GM23338 (cell line): ENCODE measurements around the gene BRCA1. TPM values are rescaled to one million over a fixed set of nuclear protein-coding genes. Genes with fewer than 3 reads are reported as not detected.

ENCODE experiments used
- ATAC-seq: fragments of 200-7000 bp; cut with Tn5 transposase; 3 replicates; pipeline ENCODE4 v1.9.1; 2020
- DNase-seq: peaks from one replicate; pipeline ENCODE4 v3.0.0-alpha.2; 2015; ENCODE audit warnings: low spot score
- H2AFZ ChIP-seq: fragments of 200-600 bp; sonication (generic); 2 replicates; pipeline ENCODE4 v1.8.0; 2016; ENCODE audit warnings: antibody characterized with exemption, mild to moderate bottlenecking, moderate library complexity
- H3F3A ChIP-seq: fragments of 200-600 bp; sonication (generic); replicated peaks from 2 replicates; pipeline ENCODE4 v1.8.0; 2017; ENCODE audit warnings: antibody characterized with exemption, mixed run types, low read depth
- H3K27ac ChIP-seq: fragments of 200-600 bp; sonication (generic); 2 replicates; pipeline ENCODE4 v1.6.1; 2016; ENCODE audit warnings: low read depth
- H3K27me3 ChIP-seq: fragments of 200-600 bp; sonication (generic); 2 replicates; pipeline ENCODE4 v1.8.0; 2016; ENCODE audit warnings: mild to moderate bottlenecking, mixed run types, moderate library complexity; ENCODE audit not compliant: insufficient read depth
- H3K36me3 ChIP-seq: fragments of 200-600 bp; sonication (generic); 2 replicates; pipeline ENCODE4 v1.8.0; 2016; ENCODE audit warnings: mild to moderate bottlenecking; ENCODE audit not compliant: insufficient read depth
- H3K4me1 ChIP-seq: fragments of 200-600 bp; sonication (generic); 2 replicates; pipeline ENCODE4 v1.8.0; 2016; ENCODE audit warnings: mild to moderate bottlenecking, moderate library complexity; ENCODE audit not compliant: insufficient read depth
- H3K4me2 ChIP-seq: fragments of 200-600 bp; sonication (generic); 2 replicates; pipeline ENCODE4 v1.7.1; 2017; ENCODE audit warnings: mixed run types
- H3K4me3 ChIP-seq: fragments of 200-600 bp; sonication (generic); 2 replicates; pipeline ENCODE4 v1.6.1; 2016; ENCODE audit warnings: mixed run types
- H3K79me2 ChIP-seq: fragments of 200-600 bp; sonication (generic); replicated peaks from 2 replicates; pipeline ENCODE4 v1.8.0; 2017; ENCODE audit warnings: mild to moderate bottlenecking; ENCODE audit not compliant: insufficient read depth
- H3K9me2 ChIP-seq: fragments of 200-600 bp; sonication (generic); 2 replicates; pipeline ENCODE4 v1.8.0; 2017; ENCODE audit not compliant: insufficient read depth
- H4K20me1 ChIP-seq: fragments of 200-600 bp; sonication (generic); replicated peaks from 2 replicates; pipeline ENCODE4 v1.8.0; 2017; ENCODE audit warnings: mild to moderate bottlenecking; ENCODE audit not compliant: insufficient read depth
- H3K27ac Mint-ChIP-seq: 2 replicates; pipeline ENCODE4 v1.8.0; 2020; ENCODE audit warnings: inconsistent platforms, mild to moderate bottlenecking, moderate library complexity, mixed read lengths
- H3K27me3 Mint-ChIP-seq: 3 replicates; pipeline ENCODE4 v1.8.0; 2022; ENCODE audit warnings: low read depth, mild to moderate bottlenecking, moderate library complexity, mixed read lengths, inconsistent platforms; ENCODE audit not compliant: insufficient read depth, poor library complexity
- H3K36me3 Mint-ChIP-seq: 3 replicates; pipeline ENCODE4 v1.8.0; 2021; ENCODE audit warnings: low read depth, mild to moderate bottlenecking, inconsistent platforms, moderate library complexity, mixed read lengths
- H3K4me1 Mint-ChIP-seq: 3 replicates; pipeline ENCODE4 v1.8.0; 2020; ENCODE audit warnings: mild to moderate bottlenecking, inconsistent platforms, mixed read lengths
- H3K4me3 Mint-ChIP-seq: 3 replicates; pipeline ENCODE4 v1.8.0; 2021; ENCODE audit warnings: moderate library complexity, mild to moderate bottlenecking, inconsistent platforms, mixed read lengths
- H3K9me3 Mint-ChIP-seq: 3 replicates; pipeline ENCODE4 v1.8.0; 2020; ENCODE audit warnings: moderate library complexity, mild to moderate bottlenecking, inconsistent platforms, mixed read lengths
- CREB1 ChIP-seq: fragments of 250-450 bp; sonication (Bioruptor Pico); IDR thresholded peaks from 2 replicates; pipeline ENCODE4 v1.5.0; 2020; ENCODE audit warnings: low read depth, mild to moderate bottlenecking, moderate library complexity
- ETS1 ChIP-seq: IDR thresholded peaks from 2 replicates; pipeline ENCODE4 v1.6.1; 2016; ENCODE audit warnings: antibody characterized with exemption
- EZH2 ChIP-seq: fragments of 200-600 bp; sonication (generic); IDR thresholded peaks from one replicate; pipeline ENCODE4 v1.8.0; 2017; ENCODE audit warnings: antibody characterized with exemption, mild to moderate bottlenecking, low read depth; ENCODE audit not compliant: unreplicated experiment
- JUNB ChIP-seq: IDR thresholded peaks from one replicate; pipeline ENCODE4 v1.6.1; 2016; ENCODE audit warnings: antibody characterized with exemption; ENCODE audit not compliant: unreplicated experiment
- NANOG ChIP-seq: IDR thresholded peaks from 2 replicates; pipeline ENCODE4 v1.6.1; 2016; ENCODE audit warnings: antibody characterized with exemption, borderline replicate concordance
- POLR2AphosphoS5 ChIP-seq: IDR thresholded peaks from 2 replicates; pipeline ENCODE4 v1.6.1; 2016; ENCODE audit warnings: antibody characterized with exemption, low read depth
- STAT1 ChIP-seq: IDR thresholded peaks from one replicate; pipeline ENCODE4 v1.6.1; 2016; ENCODE audit warnings: antibody characterized with exemption; ENCODE audit not compliant: unreplicated experiment
- ZNF114 ChIP-seq: fragments of 250-450 bp; sonication (Bioruptor Pico); IDR thresholded peaks from 2 replicates; pipeline ENCODE4 v1.5.0; 2020; ENCODE audit warnings: mild to moderate bottlenecking, moderate library complexity
- polyA plus RNA-seq: library from polyadenylated mRNA; unstranded; fragments of >200 nt; fragmentation: Nextera tagmentation; extraction: Ambion mirVana; gene quantifications from 2 replicates; pipeline ENCODE4 v1.2.1, GENCODE V29; 2016
- total RNA-seq: library from RNA; depleted of rRNA; stranded (reverse); fragments of >200 nt; shearing (Covaris generic); gene quantifications from 2 replicates; pipeline ENCODE4 v1.2.3, GENCODE V29; 2014
- TF ChIP-seq, protein P1 (sequence below): fragments of 250-450 bp; sonication (Bioruptor Pico); IDR thresholded peaks from 2 replicates; pipeline ENCODE4 v1.5.0; 2020; ENCODE audit warnings: mild to moderate bottlenecking, moderate library complexity

The BRCA1 gene
- total and polyA plus RNA-seq, 2 experiments from 2014 or later, result 43.2 to 45.9 TPM

- peaks cover 15% of the 10 kb centered on the region; the same call in 1 of the 2 replicates for H3F3A ChIP-seq
- peaks cover 38% of the 10 kb centered on the region for H3K79me2 ChIP-seq
- Mint-ChIP-seq H3K4me3 (peak overlapping the region; percentile 95), H3K4me1 (peaks cover 26% of the 10 kb centered on the region), H3K9me3 (no peaks in the 10 kb centered on the region), H3K27me3 (peaks cover 19% of the 10 kb centered on the region), H3K27ac (peak overlapping the region; percentile 96), H3K36me3 (peaks cover 35% of the 10 kb centered on the region)
- H2AFZ ChIP-seq, result peak overlapping the region; percentile 94
- peaks cover 10% of the 10 kb centered on the region for H4K20me1 ChIP-seq
- no peaks in the 10 kb centered on the region for H3K9me2 ChIP-seq
- peak; percentile 75 for DNase-seq
- peak; percentile 8 for ATAC-seq
- peak overlapping the region; percentile 98 for H3K4me3 ChIP-seq
- H3K4me2 ChIP-seq, result peak overlapping the region; percentile 97
- H3K36me3 ChIP-seq, result peaks cover 9% of the 10 kb centered on the region; the same call in 1 of the 2 replicates
- no peaks in the 10 kb centered on the region for H3K27me3 ChIP-seq
- peak overlapping the region; percentile 85 for H3K27ac ChIP-seq
- TF ChIP-seq POLR2AphosphoS5, result 0 out of 2 replicates have a peak, but pooled peaks have one; percentile 30
- TF ChIP-seq, protein P1, sequence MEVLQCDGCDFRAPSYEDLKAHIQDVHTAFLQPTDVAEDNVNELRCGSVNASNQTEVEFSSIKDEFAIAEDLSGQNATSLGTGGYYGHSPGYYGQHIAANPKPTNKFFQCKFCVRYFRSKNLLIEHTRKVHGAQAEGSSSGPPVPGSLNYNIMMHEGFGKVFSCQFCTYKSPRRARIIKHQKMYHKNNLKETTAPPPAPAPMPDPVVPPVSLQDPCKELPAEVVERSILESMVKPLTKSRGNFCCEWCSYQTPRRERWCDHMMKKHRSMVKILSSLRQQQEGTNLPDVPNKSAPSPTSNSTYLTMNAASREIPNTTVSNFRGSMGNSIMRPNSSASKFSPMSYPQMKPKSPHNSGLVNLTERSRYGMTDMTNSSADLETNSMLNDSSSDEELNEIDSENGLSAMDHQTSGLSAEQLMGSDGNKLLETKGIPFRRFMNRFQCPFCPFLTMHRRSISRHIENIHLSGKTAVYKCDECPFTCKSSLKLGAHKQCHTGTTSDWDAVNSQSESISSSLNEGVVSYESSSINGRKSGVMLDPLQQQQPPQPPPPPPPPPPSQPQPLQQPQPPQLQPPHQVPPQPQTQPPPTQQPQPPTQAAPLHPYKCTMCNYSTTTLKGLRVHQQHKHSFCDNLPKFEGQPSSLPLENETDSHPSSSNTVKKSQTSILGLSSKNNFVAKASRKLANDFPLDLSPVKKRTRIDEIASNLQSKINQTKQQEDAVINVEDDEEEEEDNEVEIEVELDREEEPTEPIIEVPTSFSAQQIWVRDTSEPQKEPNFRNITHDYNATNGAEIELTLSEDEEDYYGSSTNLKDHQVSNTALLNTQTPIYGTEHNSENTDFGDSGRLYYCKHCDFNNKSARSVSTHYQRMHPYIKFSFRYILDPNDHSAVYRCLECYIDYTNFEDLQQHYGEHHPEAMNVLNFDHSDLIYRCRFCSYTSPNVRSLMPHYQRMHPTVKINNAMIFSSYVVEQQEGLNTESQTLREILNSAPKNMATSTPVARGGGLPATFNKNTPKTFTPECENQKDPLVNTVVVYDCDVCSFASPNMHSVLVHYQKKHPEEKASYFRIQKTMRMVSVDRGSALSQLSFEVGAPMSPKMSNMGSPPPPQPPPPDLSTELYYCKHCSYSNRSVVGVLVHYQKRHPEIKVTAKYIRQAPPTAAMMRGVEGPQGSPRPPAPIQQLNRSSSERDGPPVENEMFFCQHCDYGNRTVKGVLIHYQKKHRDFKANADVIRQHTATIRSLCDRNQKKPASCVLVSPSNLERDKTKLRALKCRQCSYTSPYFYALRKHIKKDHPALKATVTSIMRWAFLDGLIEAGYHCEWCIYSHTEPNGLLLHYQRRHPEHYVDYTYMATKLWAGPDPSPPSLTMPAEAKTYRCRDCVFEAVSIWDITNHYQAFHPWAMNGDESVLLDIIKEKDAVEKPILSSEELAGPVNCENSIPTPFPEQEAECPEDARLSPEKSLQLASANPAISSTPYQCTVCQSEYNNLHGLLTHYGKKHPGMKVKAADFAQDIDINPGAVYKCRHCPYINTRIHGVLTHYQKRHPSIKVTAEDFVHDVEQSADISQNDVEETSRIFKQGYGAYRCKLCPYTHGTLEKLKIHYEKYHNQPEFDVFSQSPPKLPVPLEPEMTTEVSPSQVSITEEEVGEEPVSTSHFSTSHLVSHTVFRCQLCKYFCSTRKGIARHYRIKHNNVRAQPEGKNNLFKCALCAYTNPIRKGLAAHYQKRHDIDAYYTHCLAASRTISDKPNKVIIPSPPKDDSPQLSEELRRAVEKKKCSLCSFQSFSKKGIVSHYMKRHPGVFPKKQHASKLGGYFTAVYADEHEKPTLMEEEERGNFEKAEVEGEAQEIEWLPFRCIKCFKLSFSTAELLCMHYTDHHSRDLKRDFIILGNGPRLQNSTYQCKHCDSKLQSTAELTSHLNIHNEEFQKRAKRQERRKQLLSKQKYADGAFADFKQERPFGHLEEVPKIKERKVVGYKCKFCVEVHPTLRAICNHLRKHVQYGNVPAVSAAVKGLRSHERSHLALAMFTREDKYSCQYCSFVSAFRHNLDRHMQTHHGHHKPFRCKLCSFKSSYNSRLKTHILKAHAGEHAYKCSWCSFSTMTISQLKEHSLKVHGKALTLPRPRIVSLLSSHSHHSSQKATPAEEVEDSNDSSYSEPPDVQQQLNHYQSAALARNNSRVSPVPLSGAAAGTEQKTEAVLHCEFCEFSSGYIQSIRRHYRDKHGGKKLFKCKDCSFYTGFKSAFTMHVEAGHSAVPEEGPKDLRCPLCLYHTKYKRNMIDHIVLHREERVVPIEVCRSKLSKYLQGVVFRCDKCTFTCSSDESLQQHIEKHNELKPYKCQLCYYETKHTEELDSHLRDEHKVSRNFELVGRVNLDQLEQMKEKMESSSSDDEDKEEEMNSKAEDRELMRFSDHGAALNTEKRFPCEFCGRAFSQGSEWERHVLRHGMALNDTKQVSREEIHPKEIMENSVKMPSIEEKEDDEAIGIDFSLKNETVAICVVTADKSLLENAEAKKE, result no peak
- H3K4me1 ChIP-seq, result peaks cover 22% of the 10 kb centered on the region
Observed at GRCh38 chr17:43020789-43021740, 104.1 kb downstream of the BRCA1 start.

GRCh38 chr17:43020030-43020621 lies 105.0 kb downstream of the BRCA1 start:
- peaks cover 15% of the 10 kb centered on the region; the same call in 1 of the 2 replicates for H3F3A ChIP-seq
- no peak for TF ChIP-seq EZH2
- TF ChIP-seq STAT1, result no peak
- no peak for TF ChIP-seq NANOG
- no peak for TF ChIP-seq ETS1
- TF ChIP-seq ZNF114 (CRISPR knock-in tag), result no peak
- TF ChIP-seq JUNB, result no peak
- no peak for TF ChIP-seq CREB1 (CRISPR knock-in tag)
- no peak for TF ChIP-seq POLR2AphosphoS5

More at GRCh38 chr17:43020030-43020621, 105.0 kb downstream of the BRCA1 start:
- H3K9me2 ChIP-seq, result no peaks in the 10 kb centered on the region
- DNase-seq, result no peak
- H3K4me1 ChIP-seq, result peaks cover 22% of the 10 kb centered on the region
- H3K27ac Mint-ChIP-seq, result peak overlapping the region; percentile 91
- no peak overlapping the region for H2AFZ ChIP-seq
- H4K20me1 ChIP-seq, result peaks cover 10% of the 10 kb centered on the region
- peaks cover 15% of the 10 kb centered on the region for H3K27me3 Mint-ChIP-seq
- peak overlapping the region; percentile 97 for H3K4me2 ChIP-seq
- no peaks in the 10 kb centered on the region for H3K9me3 Mint-ChIP-seq
- H3K4me1 Mint-ChIP-seq, result peaks cover 36% of the 10 kb centered on the region
- peaks cover 34% of the 10 kb centered on the region for H3K79me2 ChIP-seq
- peaks cover 45% of the 10 kb centered on the region for H3K36me3 Mint-ChIP-seq
- peak overlapping the region; percentile 95 for H3K4me3 Mint-ChIP-seq
- H3K4me3 ChIP-seq, result peak overlapping the region; percentile 98
- peak overlapping the region; percentile 85; the same call in 1 of the 2 replicates for H3K27ac ChIP-seq
- H3K36me3 ChIP-seq, result peaks cover 9% of the 10 kb centered on the region; the same call in 1 of the 2 replicates
- H3K27me3 ChIP-seq, result no peaks in the 10 kb centered on the region
- ATAC-seq, result no peak
